Measurements from ENCODE around the gene SLC9A9. TPM values are rescaled to one million over a fixed set of nuclear protein-coding genes. Genes with fewer than 3 reads are reported as not detected.

Gene SLC9A9
- total and polyA plus RNA-seq, 7 experiments from 2014 or later: 9.3 to 23.1 (median 16.6) TPM

DNA sequence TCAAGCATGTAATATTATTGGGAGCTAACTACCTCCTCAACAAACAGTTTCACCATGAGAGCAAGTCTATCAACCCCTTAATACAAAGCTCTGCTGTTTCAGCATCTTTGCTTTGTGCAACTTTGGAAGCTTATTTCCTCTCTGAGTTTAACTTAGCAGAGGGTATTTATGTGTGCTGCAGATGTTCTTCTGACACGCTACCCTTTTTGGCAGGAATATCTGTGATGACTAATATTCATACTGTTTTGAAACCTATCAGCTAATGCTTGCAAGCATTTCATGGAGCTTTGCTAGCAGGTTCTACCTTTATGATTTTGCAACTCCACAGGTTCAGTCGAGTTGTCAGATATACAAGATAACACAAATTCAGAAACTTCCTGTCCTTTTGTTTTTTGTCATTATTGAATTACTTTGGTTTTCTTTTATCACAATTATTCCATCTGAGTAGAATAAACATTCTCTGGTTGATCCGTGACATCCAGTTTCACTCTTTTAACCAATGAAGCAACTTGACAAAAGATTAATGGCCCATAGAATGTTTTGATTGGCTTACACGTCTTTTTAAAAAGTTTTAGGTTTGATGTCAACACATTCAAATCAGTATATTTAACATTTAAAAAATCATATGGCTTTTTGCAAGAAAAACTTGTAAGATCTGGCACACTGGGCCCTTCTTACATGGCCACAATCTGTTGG, 1.7 kb upstream of the SLC9A9 start:
- no peaks in the 10 kb centered on the region for H3K27me3 ChIP-seq (ENCODE audit: control insufficient read depth in 2 of 2, insufficient read depth in 2 of 2, low read length in 2 of 2)
- intact Hi-C loops (cut with micrococcal nuclease): loop anchor here (2.0 to 5.0 kb wide), 3 partner anchors 38 to 1273 kb away; partner anchors contain the start of genes ATR (in 1 of the 2) and U2SURP (in 1 of the 2)
- peaks cover 26 to 65% (median 59%) of the 10 kb centered on the region in 7 donors for H3K4me1 Mint-ChIP-seq
- H3K36me3 Mint-ChIP-seq: peaks cover 0 to 4% (median 0%) of the 10 kb centered on the region in 5 donors
- H3K27ac Mint-ChIP-seq: peak overlapping the region in 1 of 9 donors; percentile 64
- H3K36me3 ChIP-seq (ENCODE audit: control insufficient read depth in 2 of 3, insufficient read depth in 3 of 3, low read length in 3 of 3): no peaks in the 10 kb centered on the region
- ATAC-seq (no peak), DNase-seq (no peak)
- no peaks in the 10 kb centered on the region for H3K9me3 ChIP-seq (ENCODE audit: control insufficient read depth in 2 of 3, low read length in 3 of 3)
- H3K27ac ChIP-seq (ENCODE audit: low read depth, low read length): no peak overlapping the region
- ChIA-PET CTCF (interaction anchor here (1.1 kb wide), 1 partner anchor 35 kb away, joined by 4 read pairs; no protein-coding TSS in a partner anchor), POLR2A (interaction anchor here (2.6 kb wide), 1 partner anchor 122 kb away, joined by 17 read pairs; the partner anchor contains the start of gene DIPK2A)
- H3K4me3 Mint-ChIP-seq: peak overlapping the region in 7 of 10 donors; percentile 38 to 97 (median 94)
- H3K9me3 Mint-ChIP-seq: no peaks in the 10 kb centered on the region
- peaks cover 21 to 26% of the 10 kb centered on the region in 2 donors for H3K4me1 ChIP-seq (ENCODE audit: control insufficient read depth in 2 of 2, insufficient read depth in 2 of 2, low read length in 2 of 2)
- peak overlapping the region; percentile 9 for H3K4me3 ChIP-seq (ENCODE audit: low read length)
- peaks cover 0 to 4% (median 0%) of the 10 kb centered on the region in 5 donors for H3K27me3 Mint-ChIP-seq

GRCh38 chr3:143848704-143849103, 436 bp upstream of the SLC9A9 start:
- no peak for ATAC-seq

DNA sequence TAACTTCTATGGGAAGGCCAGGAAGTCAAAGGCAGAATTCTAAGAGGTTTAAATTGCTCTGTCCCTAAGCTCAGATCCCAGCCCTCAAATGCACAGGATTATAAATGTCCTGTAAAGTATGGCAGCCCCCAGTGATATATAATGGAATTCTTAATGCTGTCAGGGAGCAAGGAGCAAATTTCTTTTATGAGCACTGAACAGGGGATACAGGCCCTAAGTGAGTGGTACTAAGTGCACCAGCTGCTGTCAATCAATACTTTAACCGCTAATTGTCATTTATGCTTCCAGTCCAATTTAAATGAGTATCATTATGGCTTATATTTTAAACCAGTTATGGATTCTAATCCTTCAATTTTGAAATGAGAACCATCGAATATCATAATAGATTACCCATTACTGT, 4.7 kb downstream of the SLC9A9 start:
- peaks cover 0 to 2% (median 0%) of the 10 kb centered on the region in 11 donors for H3K9me3 Mint-ChIP-seq
- H3K27ac ChIP-seq (ENCODE audit: low read depth, low read length): no peak overlapping the region
- no peak overlapping the region for H3K27ac Mint-ChIP-seq
- ChIA-PET CTCF (no interaction called here), POLR2A (no interaction called here)
- H3K4me1 Mint-ChIP-seq: peaks cover 32 to 56% (median 44%) of the 10 kb centered on the region in 7 donors
- no peak for DNase-seq
- H3K9me3 ChIP-seq (ENCODE audit: control insufficient read depth in 2 of 3, low read length in 3 of 3): no peaks in the 10 kb centered on the region
- no peaks in the 10 kb centered on the region for H3K36me3 ChIP-seq (ENCODE audit: control insufficient read depth in 2 of 3, insufficient read depth in 3 of 3, low read length in 3 of 3)
- H3K4me3 ChIP-seq (ENCODE audit: low read length): no peak overlapping the region
- peaks cover 3 to 8% of the 10 kb centered on the region in 2 donors for H3K4me1 ChIP-seq (ENCODE audit: control insufficient read depth in 2 of 2, insufficient read depth in 2 of 2, low read length in 2 of 2)
- H3K27me3 Mint-ChIP-seq: peaks cover 0 to 4% (median 0%) of the 10 kb centered on the region in 5 donors
- no peak overlapping the region for H3K4me3 Mint-ChIP-seq
- H3K27me3 ChIP-seq (ENCODE audit: control insufficient read depth in 2 of 2, insufficient read depth in 2 of 2, low read length in 2 of 2): no peaks in the 10 kb centered on the region
- peaks cover 0 to 11% (median 6%) of the 10 kb centered on the region in 5 donors for H3K36me3 Mint-ChIP-seq
- ATAC-seq: no peak
- intact Hi-C loops (cut with micrococcal nuclease): no loop called here

More at GRCh38 chr3:143848704-143849103, 436 bp upstream of the SLC9A9 start:
- Histone ChIP-seq H3K9me3 (ENCODE audit: control insufficient read depth in 2 of 3, low read length in 3 of 3) (no peaks in the 10 kb centered on the region), H3K27ac (ENCODE audit: low read depth, low read length) (no peak overlapping the region), H3K27me3 (ENCODE audit: control insufficient read depth in 2 of 2, insufficient read depth in 2 of 2, low read length in 2 of 2) (no peaks in the 10 kb centered on the region), H3K36me3 (ENCODE audit: control insufficient read depth in 2 of 3, insufficient read depth in 3 of 3, low read length in 3 of 3) (no peaks in the 10 kb centered on the region), H3K4me1 (ENCODE audit: control insufficient read depth in 2 of 2, insufficient read depth in 2 of 2, low read length in 2 of 2) (peaks cover 17 to 21% of the 10 kb centered on the region in 2 donors), H3K4me3 (ENCODE audit: low read length) (peak overlapping the region; percentile 71)
- H3K27ac Mint-ChIP-seq: peak overlapping the region; percentile 9 to 95 (median 89)
- POLR2A ChIA-PET: interaction anchor here (0.8 to 2.6 kb wide), 2 partner anchors 23 to 123 kb away, joined by 3 to 17 read pairs; partner anchors contain the start of gene DIPK2A
- H3K9me3 Mint-ChIP-seq: peaks cover 0 to 1% (median 0%) of the 10 kb centered on the region in 11 donors
- peaks cover 29 to 62% (median 54%) of the 10 kb centered on the region in 7 donors for H3K4me1 Mint-ChIP-seq
- H3K27me3 Mint-ChIP-seq: peaks cover 0 to 4% (median 0%) of the 10 kb centered on the region in 5 donors
- H3K36me3 Mint-ChIP-seq: peaks cover 0 to 6% (median 0%) of the 10 kb centered on the region in 5 donors
- CTCF ChIA-PET: interaction anchor here (0.6 to 0.9 kb wide), 2 partner anchors 123 to 845 kb away, joined by 3 read pairs; partner anchors contain the start of gene DIPK2A
- intact Hi-C loops (cut with micrococcal nuclease): loop anchor here (1.0 to 5.0 kb wide), 7 partner anchors 23 to 1271 kb away; partner anchors contain the start of genes DIPK2A (in 2 of the 2), ATR (in 1 of the 2) and U2SURP (in 1 of the 2)
- peak overlapping the region; percentile 88 to 98 (median 96) for H3K4me3 Mint-ChIP-seq
- no peak for DNase-seq

- Mint-ChIP-seq H3K4me3 (no peak overlapping the region), H3K36me3 (peaks cover 0 to 15% (median 8%) of the 10 kb centered on the region in 5 donors), H3K4me1 (peaks cover 25 to 38% (median 33%) of the 10 kb centered on the region in 7 donors), H3K27ac (peak overlapping the region in 1 of 9 donors; percentile 27), H3K9me3 (peaks cover 0 to 2% (median 0%) of the 10 kb centered on the region in 11 donors), H3K27me3 (peaks cover 0 to 4% (median 0%) of the 10 kb centered on the region in 5 donors)
- Histone ChIP-seq H3K4me3 (ENCODE audit: low read length) (no peak overlapping the region), H3K27me3 (ENCODE audit: control insufficient read depth in 2 of 2, insufficient read depth in 2 of 2, low read length in 2 of 2) (no peaks in the 10 kb centered on the region), H3K9me3 (ENCODE audit: control insufficient read depth in 2 of 3, low read length in 3 of 3) (no peaks in the 10 kb centered on the region), H3K4me1 (ENCODE audit: control insufficient read depth in 2 of 2, insufficient read depth in 2 of 2, low read length in 2 of 2) (no peaks in the 10 kb centered on the region), H3K36me3 (ENCODE audit: control insufficient read depth in 2 of 3, insufficient read depth in 3 of 3, low read length in 3 of 3) (no peaks in the 10 kb centered on the region), H3K27ac (ENCODE audit: low read depth, low read length) (no peak overlapping the region)
- intact Hi-C loops (cut with micrococcal nuclease): no loop called here
- POLR2A ChIA-PET: no interaction called here
- no peak for DNase-seq
- CTCF ChIA-PET: no interaction called here
- ATAC-seq: no peak
Measured at GRCh38 chr3:143840636-143841035, 7.6 kb downstream of the SLC9A9 start.

- POLR2A ChIA-PET: no interaction called here
- Mint-ChIP-seq H3K27me3 (no peaks in the 10 kb centered on the region), H3K4me1 (peaks cover 19 to 42% (median 30%) of the 10 kb centered on the region in 7 donors), H3K9me3 (peaks cover 0 to 2% (median 0%) of the 10 kb centered on the region in 11 donors), H3K4me3 (no peak overlapping the region), H3K27ac (no peak overlapping the region), H3K36me3 (peaks cover 5 to 19% (median 6%) of the 10 kb centered on the region in 5 donors)
- ATAC-seq (no peak), DNase-seq (no peak)
- intact Hi-C loops (cut with micrococcal nuclease): no loop called here
- H3K27me3 ChIP-seq (ENCODE audit: control insufficient read depth in 2 of 2, insufficient read depth in 2 of 2, low read length in 2 of 2): no peaks in the 10 kb centered on the region
- no peak overlapping the region for H3K4me3 ChIP-seq (ENCODE audit: low read length)
- H3K4me1 ChIP-seq (ENCODE audit: control insufficient read depth in 2 of 2, insufficient read depth in 2 of 2, low read length in 2 of 2): no peaks in the 10 kb centered on the region
- H3K9me3 ChIP-seq (ENCODE audit: control insufficient read depth in 2 of 3, low read length in 3 of 3): no peaks in the 10 kb centered on the region
- CTCF ChIA-PET: no interaction called here
- no peak overlapping the region for H3K27ac ChIP-seq (ENCODE audit: low read depth, low read length)
- H3K36me3 ChIP-seq (ENCODE audit: control insufficient read depth in 2 of 3, insufficient read depth in 3 of 3, low read length in 3 of 3): no peaks in the 10 kb centered on the region
Measured at GRCh38 chr3:143839980-143840379, 8.3 kb downstream of the SLC9A9 start.

GRCh38 chr3:143837076-143837475, 11.2 kb downstream of the SLC9A9 start:
- no peak for DNase-seq
- intact Hi-C loops (cut with micrococcal nuclease): no loop called here
- ChIA-PET CTCF (no interaction called here), POLR2A (no interaction called here)
- no peak for ATAC-seq
- no peaks in the 10 kb centered on the region for H3K36me3 ChIP-seq (ENCODE audit: control insufficient read depth in 2 of 3, insufficient read depth in 3 of 3, low read length in 3 of 3)
- Mint-ChIP-seq H3K9me3 (peaks cover 0 to 1% (median 0%) of the 10 kb centered on the region in 11 donors), H3K27ac (no peak overlapping the region), H3K4me1 (peaks cover 8 to 26% (median 15%) of the 10 kb centered on the region in 7 donors), H3K4me3 (no peak overlapping the region), H3K27me3 (no peaks in the 10 kb centered on the region), H3K36me3 (peaks cover 5 to 21% (median 11%) of the 10 kb centered on the region in 5 donors)
- H3K9me3 ChIP-seq (ENCODE audit: control insufficient read depth in 2 of 3, low read length in 3 of 3): no peaks in the 10 kb centered on the region
- no peak overlapping the region for H3K27ac ChIP-seq (ENCODE audit: low read depth, low read length)
- peaks cover 0 to 6% of the 10 kb centered on the region in 2 donors for H3K4me1 ChIP-seq (ENCODE audit: control insufficient read depth in 2 of 2, insufficient read depth in 2 of 2, low read length in 2 of 2)
- no peaks in the 10 kb centered on the region for H3K27me3 ChIP-seq (ENCODE audit: control insufficient read depth in 2 of 2, insufficient read depth in 2 of 2, low read length in 2 of 2)
- H3K4me3 ChIP-seq (ENCODE audit: low read length): no peak overlapping the region
